Activated naive CD8-positive, alpha-beta T cell (primary cell): ENCODE measurements around the gene INO80D.
"Not testable (repeated sequence)": the region's sequence is repeated elsewhere in the genome, so short reads cannot be mapped to it uniquely, and the experiment has no call there.

ENCODE experiments used
- H3K27ac Mint-ChIP-seq: one replicate; pipeline ENCODE4 v1.8.0; 2021; ENCODE audit warnings: mixed read lengths
- H3K27me3 Mint-ChIP-seq: one replicate; pipeline ENCODE4 v1.8.0; 2021; ENCODE audit warnings: mixed read lengths
- H3K36me3 Mint-ChIP-seq: one replicate; pipeline ENCODE4 v1.8.0; 2021; ENCODE audit warnings: mixed read lengths
- H3K4me1 Mint-ChIP-seq: one replicate; pipeline ENCODE4 v1.8.0; 2021; ENCODE audit warnings: low read depth, mixed read lengths
- H3K4me3 Mint-ChIP-seq: one replicate; pipeline ENCODE4 v1.8.0; 2021; ENCODE audit warnings: mild to moderate bottlenecking, mixed read lengths
- H3K9me3 Mint-ChIP-seq: one replicate; pipeline ENCODE4 v1.8.0; 2021; ENCODE audit warnings: low read depth, mixed read lengths

Gene INO80D

GRCh38 chr2:206085742-206086445 lies at the start of gene INO80D:
Gene INO80D (minus strand): TSS chr2:206086174. CDS start chr2:206063016, 23,158 bp downstream.
- Mint-ChIP-seq H3K9me3 (no peaks in the 10 kb centered on the region), H3K36me3 (no peaks in the 10 kb centered on the region), H3K27me3 (no peaks in the 10 kb centered on the region), H3K27ac (peak within 1 kb of the TSS; percentile 100), H3K4me1 (peaks cover 47% of the 10 kb centered on the region), H3K4me3 (peak within 1 kb of the TSS; percentile 99)

- H3K4me1 Mint-ChIP-seq, result no peaks in the 10 kb centered on the region
- H3K27me3 Mint-ChIP-seq, result no peaks in the 10 kb centered on the region
- H3K27ac Mint-ChIP-seq, result peak overlapping the region; percentile 38
- H3K36me3 Mint-ChIP-seq, result peaks cover 8% of the 10 kb centered on the region
- no peaks in the 10 kb centered on the region for H3K9me3 Mint-ChIP-seq
- no peak overlapping the region for H3K4me3 Mint-ChIP-seq
Measured at GRCh38 chr2:206127656-206128055, 41.7 kb upstream of the INO80D start.

DNA sequence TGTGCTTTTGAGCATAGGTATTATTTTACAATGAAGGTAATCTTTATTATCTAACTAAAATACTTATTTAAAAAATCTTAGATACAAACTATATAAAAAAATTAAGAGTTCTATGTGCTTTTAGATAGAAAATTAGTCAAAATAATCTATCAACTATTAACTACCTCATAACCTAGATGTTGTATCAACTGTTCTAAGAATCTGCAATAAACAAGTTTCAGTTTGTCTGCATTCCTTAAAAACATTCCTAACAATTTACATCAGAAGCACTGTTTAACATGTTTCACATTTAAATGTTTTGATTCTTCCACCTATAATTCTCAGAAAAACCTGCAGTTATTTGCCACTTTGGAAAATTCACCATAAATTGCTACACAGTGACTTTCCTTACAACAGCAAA lies 39.9 kb upstream of the INO80D start:
- Mint-ChIP-seq H3K4me1 (no peaks in the 10 kb centered on the region), H3K4me3 (no peak overlapping the region), H3K27me3 (no peaks in the 10 kb centered on the region), H3K9me3 (peaks cover 4% of the 10 kb centered on the region), H3K36me3 (peaks cover 17% of the 10 kb centered on the region), H3K27ac (no peak overlapping the region)

- H3K27ac Mint-ChIP-seq, H3K27me3 Mint-ChIP-seq, H3K4me1 Mint-ChIP-seq, H3K4me3 Mint-ChIP-seq: not testable (repeated sequence)
- H3K36me3 Mint-ChIP-seq, result peaks cover 27% of the 10 kb centered on the region
- peaks cover 11% of the 10 kb centered on the region for H3K9me3 Mint-ChIP-seq
Measured at GRCh38 chr2:206122569-206122968, 36.6 kb upstream of the INO80D start.

DNA sequence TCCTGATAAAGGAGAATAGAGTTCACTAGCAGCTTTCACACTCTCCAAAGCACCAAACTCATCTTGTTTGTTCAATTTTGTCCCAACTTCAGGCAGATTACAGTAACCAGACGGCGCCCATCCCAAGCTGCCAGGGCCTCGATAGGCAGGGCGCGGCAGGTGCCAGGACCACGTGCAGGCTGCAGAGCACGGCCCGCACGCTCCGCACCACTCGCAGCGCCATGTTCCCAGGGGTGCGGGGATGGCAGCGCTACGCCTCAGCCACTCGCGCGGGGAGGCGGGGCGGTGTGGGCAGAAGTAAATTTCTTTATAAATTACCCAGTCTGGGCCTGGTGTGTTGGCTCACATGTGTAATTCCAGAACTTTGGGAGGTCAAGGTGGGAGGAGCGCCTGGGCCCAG lies 30.3 kb upstream of the INO80D start:
- Mint-ChIP-seq H3K27ac (no peak overlapping the region), H3K4me1 (no peaks in the 10 kb centered on the region), H3K9me3 (peaks cover 11% of the 10 kb centered on the region), H3K4me3 (no peak overlapping the region), H3K36me3 (peaks cover 27% of the 10 kb centered on the region), H3K27me3 (no peaks in the 10 kb centered on the region)

DNA sequence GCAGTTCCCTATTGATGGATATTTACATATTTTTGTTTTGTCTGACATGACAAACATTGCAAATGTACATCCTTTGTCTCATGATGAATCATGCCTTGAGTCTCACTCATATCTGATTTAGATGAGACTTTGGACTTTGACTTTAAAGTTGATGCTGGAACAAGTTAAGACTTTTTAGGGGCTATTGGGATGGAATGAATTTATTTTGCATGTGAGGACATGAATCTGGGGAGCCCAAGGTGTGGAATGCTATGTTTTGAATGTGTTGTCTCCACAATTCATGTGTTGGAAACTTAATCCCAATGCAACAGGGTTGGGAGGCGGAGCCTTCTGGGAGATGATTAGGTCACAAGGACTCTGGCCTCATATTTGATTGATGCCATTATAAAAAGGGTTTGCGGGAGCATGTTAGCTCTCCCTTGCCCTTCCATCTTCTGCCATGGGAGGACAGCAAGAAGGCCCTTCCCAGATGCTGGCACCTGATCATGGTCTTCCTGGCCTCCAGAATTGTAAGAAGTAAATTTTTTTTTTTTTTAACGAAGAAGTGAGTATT lies 29.1 kb upstream of the INO80D start:
- H3K36me3 Mint-ChIP-seq, result peaks cover 15% of the 10 kb centered on the region
- H3K27ac Mint-ChIP-seq, result no peak overlapping the region
- H3K9me3 Mint-ChIP-seq, result peaks cover 2% of the 10 kb centered on the region
- no peaks in the 10 kb centered on the region for H3K4me1 Mint-ChIP-seq
- H3K4me3 Mint-ChIP-seq, result no peak overlapping the region
- no peaks in the 10 kb centered on the region for H3K27me3 Mint-ChIP-seq

DNA sequence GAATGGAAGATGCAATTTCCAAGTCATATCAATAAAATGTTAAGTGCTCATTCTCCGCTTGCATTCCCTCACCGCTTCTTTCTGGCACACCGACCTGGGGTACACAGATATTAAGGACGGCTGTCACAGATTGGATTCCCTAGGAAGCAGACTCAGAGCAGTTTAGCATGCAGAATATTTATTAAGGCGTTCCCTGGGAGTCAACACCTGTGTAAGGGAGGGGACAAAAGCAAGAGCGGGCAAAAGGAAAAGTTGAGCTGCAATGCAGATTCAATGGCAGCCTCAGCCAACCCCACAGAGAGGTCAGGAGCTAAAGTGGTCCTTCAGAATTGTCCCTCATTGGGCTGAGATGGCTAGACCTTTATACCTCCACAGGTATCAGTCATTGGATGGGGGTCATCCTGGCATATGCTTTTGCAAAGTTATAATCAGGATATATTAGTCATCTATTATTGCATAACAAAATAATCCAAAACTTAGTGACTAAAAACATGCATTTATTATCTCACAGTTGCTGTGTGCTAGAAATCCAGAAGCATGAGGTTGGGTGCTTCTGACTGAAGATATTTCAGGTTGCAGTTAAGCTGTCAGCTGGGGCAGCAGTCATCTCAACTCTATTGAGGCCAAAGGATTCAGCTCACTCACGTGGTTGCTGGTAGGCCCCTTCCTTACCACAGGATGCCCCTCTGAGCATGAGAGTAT lies 27.0 kb upstream of the INO80D start:
- H3K27ac Mint-ChIP-seq, result no peak overlapping the region
- no peaks in the 10 kb centered on the region for H3K27me3 Mint-ChIP-seq
- no peaks in the 10 kb centered on the region for H3K9me3 Mint-ChIP-seq
- no peak overlapping the region for H3K4me3 Mint-ChIP-seq
- H3K36me3 Mint-ChIP-seq, result peaks cover 11% of the 10 kb centered on the region
- H3K4me1 Mint-ChIP-seq, result no peaks in the 10 kb centered on the region

DNA sequence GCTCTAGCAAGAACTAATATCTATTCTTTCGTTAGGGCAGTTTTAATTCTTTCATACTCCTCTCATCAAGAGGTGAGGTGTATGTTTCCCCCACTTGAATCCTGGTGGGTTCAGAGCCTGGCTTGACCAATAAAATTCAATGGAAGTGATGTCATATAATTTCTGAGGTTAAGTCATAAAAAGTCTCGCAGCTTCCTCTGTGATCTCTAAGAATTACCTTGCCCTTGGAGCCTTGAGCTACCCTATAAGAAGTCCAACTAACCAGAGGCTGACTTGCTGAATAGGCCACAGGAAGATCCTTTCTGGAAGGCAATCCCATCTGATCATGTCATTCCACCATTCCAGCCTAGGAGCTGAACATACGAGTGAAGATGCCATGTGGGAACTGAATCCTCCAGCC lies 26.1 kb upstream of the INO80D start:
- Mint-ChIP-seq H3K27me3 (no peaks in the 10 kb centered on the region), H3K9me3 (no peaks in the 10 kb centered on the region), H3K27ac (no peak overlapping the region), H3K36me3 (peaks cover 11% of the 10 kb centered on the region), H3K4me3 (no peak overlapping the region), H3K4me1 (no peaks in the 10 kb centered on the region)

DNA sequence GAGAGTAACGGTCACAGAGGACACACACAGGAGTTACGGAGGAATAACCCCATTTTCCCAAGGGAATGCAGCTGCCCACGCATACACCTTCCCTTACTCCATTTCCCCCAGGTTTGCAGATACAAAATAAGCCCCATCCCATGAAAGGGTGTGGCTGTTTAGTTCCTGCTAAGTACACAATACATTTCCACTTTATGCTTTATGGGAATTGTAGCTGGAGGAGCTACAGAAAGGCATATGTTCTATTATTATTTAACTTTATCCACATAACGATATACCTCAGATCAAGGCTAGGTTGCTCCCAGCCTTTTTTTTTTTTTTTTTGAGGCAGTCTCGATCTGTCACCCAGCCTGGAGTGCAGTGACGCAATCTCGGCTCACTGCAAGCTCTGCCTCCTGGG lies 22.7 kb upstream of the INO80D start:
- Mint-ChIP-seq H3K4me1 (no peaks in the 10 kb centered on the region), H3K9me3 (no peaks in the 10 kb centered on the region), H3K27ac (no peak overlapping the region), H3K4me3 (no peak overlapping the region), H3K27me3 (no peaks in the 10 kb centered on the region), H3K36me3 (peaks cover 9% of the 10 kb centered on the region)

- Mint-ChIP-seq H3K27me3 (no peaks in the 10 kb centered on the region), H3K4me3 (no peak overlapping the region), H3K9me3 (no peaks in the 10 kb centered on the region), H3K27ac (no peak overlapping the region), H3K36me3 (peaks cover 10% of the 10 kb centered on the region), H3K4me1 (no peaks in the 10 kb centered on the region)
Measured at GRCh38 chr2:206105541-206105940, 19.6 kb upstream of the INO80D start.

DNA sequence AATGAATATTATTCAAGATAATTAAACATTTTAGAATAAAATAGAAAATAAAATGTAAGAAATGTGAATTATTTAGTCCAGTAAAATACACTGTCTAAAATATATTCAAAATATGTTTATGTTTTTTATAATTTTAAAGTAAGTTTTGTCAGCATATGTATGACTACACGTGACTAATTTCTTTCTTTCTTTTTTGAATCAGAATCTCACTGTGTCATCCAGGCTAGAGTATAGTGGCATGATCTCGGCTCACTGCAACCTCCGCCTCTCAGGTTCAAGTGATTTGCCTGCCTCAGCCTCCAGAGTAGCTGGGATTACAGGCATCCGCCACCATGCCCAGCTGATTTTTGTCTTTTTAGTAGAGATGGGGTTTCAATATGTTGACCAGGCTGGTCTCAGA lies 19.1 kb upstream of the INO80D start:
- no peaks in the 10 kb centered on the region for H3K27me3 Mint-ChIP-seq
- no peak overlapping the region for H3K4me3 Mint-ChIP-seq
- no peaks in the 10 kb centered on the region for H3K9me3 Mint-ChIP-seq
- no peak overlapping the region for H3K27ac Mint-ChIP-seq
- no peaks in the 10 kb centered on the region for H3K4me1 Mint-ChIP-seq
- H3K36me3 Mint-ChIP-seq, result peaks cover 10% of the 10 kb centered on the region

GRCh38 chr2:206098872-206099271 lies 12.9 kb upstream of the INO80D start:
- H3K4me1 Mint-ChIP-seq, H3K27ac Mint-ChIP-seq, H3K4me3 Mint-ChIP-seq, H3K27me3 Mint-ChIP-seq, H3K36me3 Mint-ChIP-seq, H3K9me3 Mint-ChIP-seq: not testable (repeated sequence)

DNA sequence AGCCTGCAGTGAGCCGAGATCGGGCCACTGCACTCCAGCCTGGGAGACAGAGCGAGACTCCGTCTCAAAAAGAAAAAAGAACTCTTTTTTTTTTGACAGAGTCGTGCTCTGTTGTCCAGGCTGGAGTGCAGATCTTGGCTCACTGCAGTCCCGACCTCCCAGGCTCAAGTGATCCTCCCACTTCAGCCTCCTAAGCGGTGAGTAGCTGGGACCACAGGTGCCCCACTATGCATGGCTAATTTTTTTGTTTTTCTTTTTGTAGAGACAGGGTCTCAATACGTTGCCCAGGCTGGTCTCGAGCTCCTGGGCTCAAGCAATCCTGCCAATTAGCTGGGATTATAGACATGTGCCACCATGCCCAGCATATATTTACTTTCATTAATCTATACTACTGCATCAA lies 12.5 kb upstream of the INO80D start:
- Mint-ChIP-seq H3K27ac (no peak overlapping the region), H3K9me3 (no peaks in the 10 kb centered on the region), H3K4me3 (no peak overlapping the region), H3K36me3 (peaks cover 5% of the 10 kb centered on the region), H3K4me1 (no peaks in the 10 kb centered on the region), H3K27me3 (no peaks in the 10 kb centered on the region)

- H3K9me3 Mint-ChIP-seq, result no peaks in the 10 kb centered on the region
- no peak overlapping the region for H3K4me3 Mint-ChIP-seq
- no peaks in the 10 kb centered on the region for H3K4me1 Mint-ChIP-seq
- H3K36me3 Mint-ChIP-seq, result peaks cover 4% of the 10 kb centered on the region
- no peaks in the 10 kb centered on the region for H3K27me3 Mint-ChIP-seq
- no peak overlapping the region for H3K27ac Mint-ChIP-seq
Measured at GRCh38 chr2:206096876-206097275, 10.9 kb upstream of the INO80D start.

DNA sequence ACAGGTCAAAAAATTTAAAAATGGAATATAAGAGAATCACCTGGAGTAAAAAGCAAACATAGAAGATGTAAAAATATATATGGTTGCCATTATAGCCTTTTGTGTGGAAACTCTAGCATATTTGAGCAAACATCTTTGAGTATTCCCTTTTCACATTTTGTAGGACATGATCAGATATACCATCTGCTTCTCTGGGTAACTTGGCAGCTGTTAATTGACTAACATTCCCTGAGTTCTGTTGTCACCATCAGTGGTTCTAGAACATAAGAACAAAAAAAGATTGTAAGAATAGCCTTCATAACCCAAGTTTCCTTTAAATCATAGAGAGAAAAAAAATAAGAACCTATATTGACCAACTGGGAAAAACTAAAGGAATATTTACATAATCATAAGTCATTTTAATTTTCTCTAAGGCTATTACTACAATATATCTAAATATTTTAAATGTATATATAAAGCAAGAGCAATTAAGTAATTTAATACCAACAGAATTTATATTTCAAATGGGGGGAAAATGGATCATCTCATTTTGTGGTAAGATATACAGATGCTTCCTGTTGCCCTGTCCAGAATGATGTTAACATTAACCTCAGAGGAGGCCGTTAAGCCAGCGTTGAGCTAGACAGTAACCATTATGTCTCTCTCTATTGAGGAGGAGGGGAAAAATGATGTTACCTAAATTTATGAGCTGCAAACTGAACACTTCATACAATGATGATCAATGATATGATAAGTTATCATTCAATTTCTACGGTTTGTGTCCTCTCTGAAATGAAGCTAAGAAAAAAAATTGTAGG lies 9.8 kb upstream of the INO80D start:
- no peak overlapping the region for H3K27ac Mint-ChIP-seq
- no peaks in the 10 kb centered on the region for H3K4me1 Mint-ChIP-seq
- no peaks in the 10 kb centered on the region for H3K9me3 Mint-ChIP-seq

More for the DNA sequence above, 9.8 kb upstream of the INO80D start:
- Mint-ChIP-seq H3K27me3 (no peaks in the 10 kb centered on the region), H3K4me3 (no peak overlapping the region), H3K36me3 (peaks cover 2% of the 10 kb centered on the region)
